Measurements from ENCODE around the gene ASB3.
"Not testable (repeated sequence)": the region's sequence is repeated elsewhere in the genome, so short reads cannot be mapped to it uniquely, and the experiment has no call there.

The ASB3 gene

DNA sequence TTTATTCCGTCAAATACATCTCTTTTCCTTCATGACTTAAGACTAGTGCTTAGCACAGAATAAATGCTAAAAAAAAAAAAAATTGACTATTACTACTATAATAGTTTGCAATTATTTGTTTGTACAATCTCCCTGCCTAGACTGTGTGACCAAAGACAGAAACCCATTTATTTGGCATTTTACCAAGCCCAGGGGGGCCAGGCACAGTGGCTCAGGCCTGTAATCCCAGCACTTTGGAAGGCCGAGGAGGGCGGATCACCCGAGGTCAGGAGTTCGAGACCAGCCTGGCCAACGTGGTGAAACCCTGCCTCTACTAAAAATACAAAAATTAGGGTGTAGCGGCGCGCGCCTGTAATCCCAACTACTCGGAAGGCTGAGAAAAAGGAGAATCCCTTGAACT lies 1.4 kb downstream of the ASB3 start:
- no peak for DNase-seq

GRCh38 chr2:53784436-53784835 lies 2.3 kb downstream of the ASB3 start:
- no peak for DNase-seq

- no peak for DNase-seq
These were observed 4.1 kb downstream of the ASB3 start for GRCh38 chr2:53782676-53783075.

DNA sequence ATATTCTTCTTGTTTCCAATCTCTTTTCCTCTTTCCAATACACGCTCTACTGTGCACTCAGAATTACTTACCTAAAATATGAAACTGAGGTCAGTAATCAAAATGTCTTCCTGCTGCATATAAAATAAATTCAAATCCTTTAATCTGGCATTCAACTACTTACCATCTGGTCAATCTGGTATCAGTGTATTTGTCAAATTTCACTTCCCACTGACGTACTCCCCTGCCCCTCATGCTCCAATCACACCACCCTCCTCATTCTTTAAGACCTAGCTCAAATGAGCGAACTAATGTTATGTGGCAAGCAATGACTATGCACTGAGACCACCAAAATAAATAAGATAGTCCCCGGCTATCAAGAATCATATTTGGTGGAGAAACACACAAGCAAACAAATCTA lies 6.7 kb downstream of the ASB3 start:
- no peak for DNase-seq

DNA sequence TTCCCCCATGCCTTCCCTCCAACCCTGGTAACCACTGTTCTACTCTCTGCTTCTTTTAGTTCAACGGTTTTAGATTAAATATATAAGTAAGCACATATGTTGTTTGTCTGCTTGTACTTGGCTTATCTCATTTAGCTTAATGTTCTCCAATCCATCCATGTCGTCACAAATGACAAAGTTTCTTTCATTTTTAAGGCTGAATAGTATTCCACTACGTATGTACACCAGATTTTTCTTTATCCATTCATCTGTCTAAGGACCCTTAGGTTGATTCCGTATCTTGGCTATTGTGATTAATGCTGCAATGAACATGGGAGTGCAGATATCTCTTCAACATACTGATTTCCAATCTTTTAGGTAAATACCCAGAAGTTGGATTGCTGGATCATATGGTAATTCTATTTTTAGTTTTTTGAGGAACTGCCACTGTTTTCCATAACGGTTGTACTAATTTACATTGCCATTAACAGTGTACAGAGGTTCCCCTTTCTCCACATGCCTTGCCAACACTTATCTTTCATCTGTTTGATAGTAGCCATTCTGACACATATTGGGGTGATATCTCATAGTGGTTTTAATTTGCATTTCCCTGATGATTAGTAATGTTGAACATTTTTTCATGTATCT lies 8.1 kb downstream of the ASB3 start:
- DNase-seq: no peak

DNA sequence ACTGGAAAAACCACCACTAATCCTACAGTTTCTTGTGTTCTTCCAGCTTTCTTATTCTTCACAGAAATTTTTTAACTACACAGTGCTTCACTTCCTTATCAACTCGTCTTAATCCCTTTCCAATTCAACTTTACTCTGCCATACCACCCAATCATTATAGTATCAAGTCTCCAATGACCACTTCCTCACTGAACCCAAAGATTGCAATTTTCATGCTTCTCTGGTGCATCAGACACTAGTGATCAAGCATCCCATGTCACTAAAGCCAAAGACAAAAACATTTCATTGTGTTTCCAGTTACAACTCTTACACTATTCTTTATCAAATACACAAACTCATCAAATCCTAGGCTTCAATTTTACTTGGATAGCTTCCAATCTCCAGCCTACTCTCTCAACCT lies 9.6 kb downstream of the ASB3 start:
- no peak for DNase-seq

GRCh38 chr2:53770264-53770663 lies 16.5 kb downstream of the ASB3 start:
- DNase-seq: no peak

DNA sequence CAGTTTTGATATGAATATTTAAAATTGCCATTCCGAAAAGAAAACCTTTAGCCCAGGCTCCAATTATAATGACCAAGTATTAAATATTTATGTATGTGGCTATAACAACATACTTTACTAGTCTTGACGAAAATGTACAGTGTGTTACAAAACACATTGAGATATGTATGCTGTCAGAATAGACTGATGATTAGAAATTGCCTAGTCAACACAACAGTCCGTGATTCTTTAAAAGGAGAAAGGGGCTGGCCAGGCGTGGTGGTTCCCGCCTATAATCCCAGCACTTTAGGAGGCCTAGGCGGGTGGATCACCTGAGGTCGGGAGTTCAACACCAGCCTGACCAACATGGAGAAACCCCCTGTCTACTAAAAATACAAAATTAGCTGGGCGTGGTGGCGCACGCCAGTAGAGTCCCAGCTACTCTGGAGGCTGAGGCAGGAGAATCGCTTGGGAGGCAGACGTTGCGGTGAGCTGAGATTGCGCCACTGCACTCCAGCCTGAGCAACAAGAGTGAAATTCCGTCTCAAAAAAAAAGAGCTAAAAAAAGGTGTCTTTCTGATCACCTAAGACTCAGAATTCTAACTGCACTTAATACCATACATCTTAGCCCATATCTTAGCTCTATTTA lies 17.3 kb downstream of the ASB3 start:
- DNase-seq: no peak

DNA sequence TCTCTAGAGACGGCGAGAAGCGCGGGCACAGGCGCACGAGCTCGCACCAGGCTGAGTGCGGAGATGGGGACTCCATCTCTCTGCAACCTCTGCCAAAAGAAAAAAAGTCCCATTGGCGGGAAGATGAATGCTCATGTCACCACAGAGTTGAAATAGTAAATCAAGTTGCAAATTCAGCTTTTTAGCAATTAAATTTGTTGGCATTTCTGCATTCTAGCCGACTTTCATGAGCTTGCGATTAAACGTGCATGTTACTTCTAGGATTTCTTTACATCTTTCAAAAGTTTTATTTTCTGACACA lies 18.6 kb downstream of the ASB3 start:
- no peak for DNase-seq

DNA sequence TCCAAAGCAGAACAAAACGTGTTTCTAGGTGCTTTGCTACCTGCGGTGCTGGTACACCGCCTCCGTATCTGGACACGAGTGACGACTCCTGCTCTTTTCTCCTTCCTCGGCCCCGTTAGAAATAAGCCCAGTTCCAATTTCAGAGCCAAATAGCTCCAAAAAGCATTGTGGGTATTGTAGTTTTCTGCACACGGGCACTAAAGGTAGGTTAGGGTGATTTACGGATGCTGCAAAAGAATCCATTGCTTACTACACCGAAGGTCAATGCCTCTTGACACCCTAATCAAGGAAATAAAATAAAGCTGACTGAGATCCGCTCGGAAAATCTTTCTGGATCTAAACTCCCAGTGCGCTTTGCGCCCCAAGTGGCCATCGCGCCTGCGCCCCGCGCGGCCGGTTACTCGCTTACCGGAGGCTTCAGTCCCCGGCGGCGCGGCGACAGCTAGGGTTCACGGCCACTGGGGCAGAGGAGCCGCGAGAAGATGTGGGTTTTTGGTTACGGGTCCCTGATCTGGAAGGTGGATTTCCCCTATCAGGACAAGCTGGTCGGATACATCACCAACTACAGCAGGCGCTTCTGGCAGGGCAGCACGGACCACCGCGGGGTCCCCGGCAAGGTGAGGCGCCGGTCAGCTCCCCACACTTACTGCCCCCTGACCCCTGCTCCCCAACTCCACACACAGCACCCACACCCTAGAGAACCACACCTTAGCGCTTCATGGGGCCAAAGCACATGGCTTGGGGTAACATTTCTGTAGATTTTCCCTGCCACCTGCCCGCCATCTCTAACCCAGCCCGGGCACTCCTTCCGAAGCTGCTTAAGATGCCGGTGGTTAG lies 19.1 kb downstream of the ASB3 start, which contains the start of gene CHAC2:
Gene CHAC2 (plus strand): TSS at position 400 of the 837 bp plus-strand sequence. CDS start 83 bp downstream, at position 483.
- DNase-seq: peak; percentile 94

DNA sequence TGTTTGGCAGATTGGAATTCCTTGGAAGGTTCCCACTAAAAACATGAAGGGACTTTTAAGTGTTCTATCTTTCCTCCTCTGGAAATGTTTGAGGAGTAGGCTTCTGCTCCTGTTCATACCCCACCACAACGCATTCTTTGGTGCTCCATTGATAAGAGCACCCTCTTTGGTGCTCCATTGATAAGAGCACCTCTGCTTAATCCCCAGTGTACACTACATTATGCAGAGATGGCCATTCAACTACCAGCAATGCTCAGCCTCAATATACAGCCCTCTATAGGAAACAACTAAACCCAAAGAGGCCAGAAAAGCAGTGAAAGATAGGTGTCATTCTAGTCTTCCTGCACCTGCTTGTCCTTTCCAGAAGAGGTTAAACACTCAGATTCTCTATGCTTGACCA lies 21.0 kb downstream of the ASB3 start:
- DNase-seq: no peak

DNA sequence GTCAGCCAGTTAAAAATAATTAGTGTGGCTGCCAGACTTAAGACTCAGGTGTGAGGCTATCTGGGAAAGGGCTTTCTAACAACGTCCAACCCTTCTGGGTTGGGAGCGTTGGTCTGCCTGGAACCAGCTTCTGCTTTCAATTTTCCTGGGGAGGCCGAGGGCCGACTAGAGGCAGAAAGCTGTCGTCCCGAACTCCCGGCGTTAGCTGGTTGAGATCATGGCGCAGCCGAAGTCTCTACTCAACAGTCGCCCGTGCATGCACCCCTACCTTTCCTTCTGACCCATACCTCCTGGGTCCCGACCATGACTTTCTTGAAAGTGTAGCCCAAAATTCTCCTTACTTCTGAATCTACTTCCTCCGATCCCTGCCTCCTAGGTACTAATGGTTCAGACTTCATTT lies 29.5 kb downstream of the ASB3 start:
- DNase-seq: not testable (repeated sequence)

GRCh38 chr2:53756644-53757043 lies 30.1 kb downstream of the ASB3 start:
- no peak for DNase-seq

DNA sequence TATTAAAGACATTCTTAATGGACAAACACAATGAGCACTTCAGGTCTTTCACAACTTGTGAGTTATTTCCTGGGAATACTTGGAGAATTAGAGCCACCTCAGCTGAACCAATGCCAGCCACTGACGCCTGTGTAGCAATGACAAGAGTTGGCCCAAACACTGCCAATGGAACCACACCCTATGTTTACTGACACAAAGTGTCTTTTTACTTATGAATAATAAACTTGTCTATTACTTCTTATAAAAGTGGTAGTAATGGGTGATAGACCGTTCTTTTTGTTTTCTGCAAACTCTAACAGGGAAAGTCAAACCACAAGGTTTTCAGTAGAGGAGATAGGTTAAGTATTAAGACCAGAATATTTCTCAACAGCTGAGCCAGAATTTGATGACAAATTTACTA lies 31.6 kb downstream of the ASB3 start:
- no peak for DNase-seq

- DNase-seq: no peak
These were observed 33.7 kb downstream of the ASB3 start for GRCh38 chr2:53753041-53753440.

DNA sequence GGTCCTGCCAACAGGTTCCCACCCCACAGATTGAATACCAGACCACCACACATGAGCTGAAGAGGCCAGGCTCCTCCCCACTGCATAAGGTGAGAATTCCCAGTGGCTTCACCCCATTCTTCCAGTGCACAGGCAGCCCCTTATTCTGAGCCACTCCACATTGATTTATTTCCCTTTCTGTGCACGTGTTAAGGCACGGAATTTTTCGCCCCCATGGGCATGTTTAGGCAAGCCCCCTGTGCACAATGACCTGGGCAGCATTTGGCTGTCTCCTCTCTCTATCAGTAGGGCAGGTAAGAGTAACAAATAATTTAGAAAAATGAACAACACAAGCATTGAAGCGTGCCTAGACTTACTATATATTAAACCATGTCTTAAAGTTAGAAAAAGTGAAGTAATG lies 34.4 kb downstream of the ASB3 start:
- no peak for DNase-seq

- no peak for DNase-seq
These were observed 35.0 kb downstream of the ASB3 start for GRCh38 chr2:53751728-53752127.

DNA sequence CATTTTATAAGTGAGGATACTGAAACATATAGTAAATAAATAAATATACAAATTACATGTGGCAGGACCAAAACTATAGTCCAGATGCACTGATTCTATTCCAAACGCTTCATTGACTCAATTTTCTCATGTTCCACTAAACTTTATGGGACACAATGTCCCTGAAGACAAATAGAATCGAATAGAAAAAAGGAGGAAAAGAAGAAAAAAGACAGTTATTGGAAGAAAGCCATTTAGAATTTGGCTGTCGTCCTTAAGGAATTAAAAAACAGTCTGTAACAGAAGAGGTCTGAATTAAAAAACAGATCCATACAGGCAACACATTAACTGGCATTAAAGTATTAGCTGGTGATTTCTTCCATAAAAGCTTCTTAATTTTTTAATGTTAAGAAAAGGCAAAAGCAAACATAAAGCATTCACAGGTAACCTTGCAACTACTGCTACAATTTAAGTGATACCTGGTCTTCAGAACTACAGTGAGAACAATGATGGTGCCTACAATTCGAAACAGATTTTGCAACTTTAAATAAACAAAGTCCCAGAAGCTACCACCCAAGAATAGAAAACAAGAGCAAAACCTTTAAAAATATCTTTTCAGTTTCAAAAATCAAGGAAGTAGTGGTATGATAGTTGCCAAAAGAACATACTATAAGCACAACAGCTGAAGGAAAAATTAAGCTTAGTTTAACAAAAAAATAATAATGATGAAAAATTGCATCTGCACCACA lies 36.5 kb downstream of the ASB3 start:
- DNase-seq: no peak

- no peak for DNase-seq
These were observed 42.2 kb downstream of the ASB3 start for GRCh38 chr2:53744395-53745065.

- DNase-seq: peak; percentile 58
These were observed 46.6 kb downstream of the ASB3 start for GRCh38 chr2:53740170-53740569.

GRCh38 chr2:53739032-53739431 lies 47.7 kb downstream of the ASB3 start:
- no peak for DNase-seq

GRCh38 chr2:53737091-53737490 lies 49.7 kb downstream of the ASB3 start:
- no peak for DNase-seq

Measured in eye (tissue), 1 donor.